NCI-H82 treated with DMSO at 0.1 percent for 48 hours (cell line): ENCODE data around the gene BAG1.

ENCODE experiments used
- DNase-seq: peaks from one replicate; lab custom pipeline; 2025; ENCODE audit not compliant: unreplicated experiment; lab: John Stamatoyannopoulos, UW

The BAG1 gene

DNA sequence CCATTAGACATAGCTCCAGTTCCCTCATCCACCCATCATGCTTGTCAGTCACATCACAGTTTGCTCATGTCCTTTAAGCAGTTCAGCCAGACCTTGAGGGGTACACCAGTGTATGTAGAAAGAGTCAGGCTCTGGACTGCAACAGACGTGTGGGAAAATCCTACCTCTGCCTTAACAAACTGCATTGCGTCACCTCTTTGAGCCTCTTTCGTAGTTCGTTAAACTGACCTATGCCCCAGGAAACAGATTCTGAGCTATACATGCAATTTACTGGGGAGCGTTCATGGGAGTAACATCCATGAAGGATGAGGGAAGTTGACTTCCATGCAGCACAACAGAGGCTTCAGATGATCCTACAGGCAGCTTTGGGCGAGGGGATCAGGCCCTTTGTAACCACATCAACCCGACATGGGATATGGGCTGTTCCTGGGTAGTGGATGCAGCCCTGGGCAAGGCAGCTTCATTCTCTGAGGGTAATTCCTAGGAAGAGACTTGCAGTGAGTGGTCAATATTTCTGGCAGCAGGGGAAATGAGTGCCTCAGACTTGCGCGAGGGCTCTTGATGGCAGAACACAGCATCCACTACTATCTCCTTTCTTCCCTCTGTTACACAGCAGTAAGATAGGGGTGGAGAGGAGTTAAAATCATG is 20.2 kb downstream of the BAG1 start:
- DNase-seq = no peak

DNA sequence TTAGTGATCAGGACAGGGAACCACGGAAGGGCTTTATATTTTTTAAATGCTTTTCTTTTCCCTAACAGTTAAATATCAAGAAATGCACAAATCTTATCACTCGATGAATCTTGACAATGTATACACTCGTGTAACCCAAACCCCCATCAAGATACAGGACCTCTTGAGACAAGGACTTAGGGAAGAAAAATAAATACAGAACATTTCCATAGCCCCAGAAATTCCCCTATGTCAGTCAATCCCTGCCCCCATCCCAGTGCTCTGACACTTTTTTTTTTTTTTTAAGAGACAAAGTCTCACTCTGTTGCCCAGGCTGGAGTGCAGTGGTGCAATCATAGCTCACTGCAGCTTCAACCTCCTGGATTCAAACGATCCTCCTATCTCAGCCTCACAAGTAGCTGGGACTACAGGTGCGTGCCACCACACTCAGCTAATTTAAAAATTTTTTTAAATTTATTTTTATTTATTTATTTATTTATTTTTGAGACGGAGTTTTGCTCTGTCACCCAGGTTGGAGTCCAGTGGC is 21.8 kb downstream of the BAG1 start:
- DNase-seq = no peak

DNA sequence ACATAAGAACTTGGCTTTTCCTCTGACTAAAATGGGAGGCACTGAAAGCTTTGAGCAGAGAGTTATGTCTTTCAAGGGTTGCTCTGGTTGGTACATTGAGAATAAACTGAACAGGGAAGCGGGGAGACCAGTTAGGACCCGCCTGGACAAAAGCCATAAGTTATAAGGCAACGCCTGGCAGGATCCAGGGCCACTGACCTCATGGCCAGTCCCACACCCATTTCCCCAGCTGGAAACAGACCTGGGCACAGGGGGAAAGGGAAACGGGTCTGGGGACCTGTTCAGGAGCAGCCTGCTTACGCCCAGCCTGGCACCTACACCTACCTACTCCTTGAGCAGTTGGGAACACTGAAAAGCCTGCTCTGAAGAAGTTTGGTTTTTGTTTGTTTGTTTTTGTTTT is 23.2 kb downstream of the BAG1 start:
- no peak for DNase-seq

DNA sequence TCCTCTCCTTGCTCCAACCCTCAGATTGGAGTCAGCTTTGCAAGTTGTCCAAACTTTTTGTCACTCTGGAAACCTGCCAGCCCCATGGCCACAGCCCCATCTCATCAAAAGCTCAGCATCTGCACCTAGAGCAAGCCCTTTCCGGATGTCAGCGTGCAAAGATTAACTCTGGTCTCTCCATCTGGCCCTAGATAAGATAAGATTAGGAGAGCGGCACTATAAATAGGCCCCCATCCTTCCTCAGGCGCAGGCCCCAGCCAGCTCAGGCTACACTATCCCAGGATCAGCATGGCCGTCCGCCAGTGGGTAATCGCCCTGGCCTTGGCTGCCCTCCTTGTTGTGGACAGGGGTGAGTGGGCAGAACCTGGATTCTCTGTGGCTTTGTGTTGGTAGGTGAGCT is 24.6 kb downstream of the BAG1 start, which contains the start of gene SPINK4:
Gene SPINK4 (plus strand): TSS at position 247 of the 400 bp plus-strand sequence. CDS start 42 bp downstream, at position 289.
- peak; percentile 92 for DNase-seq

DNA sequence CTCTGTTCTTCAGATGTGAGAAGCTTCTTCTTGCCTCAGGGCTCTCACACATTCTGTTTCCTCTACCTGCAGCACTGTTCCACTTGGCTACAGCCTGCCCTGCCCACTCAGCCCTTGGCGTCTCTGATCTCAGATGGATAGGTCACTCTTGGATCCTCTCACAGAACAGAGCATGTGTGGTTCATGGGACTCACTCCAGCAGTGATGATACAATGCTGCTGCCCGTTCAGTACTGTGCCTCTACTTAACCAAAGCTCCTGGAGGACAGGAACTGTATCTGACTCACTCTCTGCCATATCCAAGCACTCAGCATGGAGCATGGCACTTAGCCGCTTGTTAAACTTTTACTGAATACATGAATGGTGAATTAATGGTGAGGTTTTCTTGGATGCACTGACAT is 27.9 kb downstream of the BAG1 start:
- DNase-seq = no peak

DNA sequence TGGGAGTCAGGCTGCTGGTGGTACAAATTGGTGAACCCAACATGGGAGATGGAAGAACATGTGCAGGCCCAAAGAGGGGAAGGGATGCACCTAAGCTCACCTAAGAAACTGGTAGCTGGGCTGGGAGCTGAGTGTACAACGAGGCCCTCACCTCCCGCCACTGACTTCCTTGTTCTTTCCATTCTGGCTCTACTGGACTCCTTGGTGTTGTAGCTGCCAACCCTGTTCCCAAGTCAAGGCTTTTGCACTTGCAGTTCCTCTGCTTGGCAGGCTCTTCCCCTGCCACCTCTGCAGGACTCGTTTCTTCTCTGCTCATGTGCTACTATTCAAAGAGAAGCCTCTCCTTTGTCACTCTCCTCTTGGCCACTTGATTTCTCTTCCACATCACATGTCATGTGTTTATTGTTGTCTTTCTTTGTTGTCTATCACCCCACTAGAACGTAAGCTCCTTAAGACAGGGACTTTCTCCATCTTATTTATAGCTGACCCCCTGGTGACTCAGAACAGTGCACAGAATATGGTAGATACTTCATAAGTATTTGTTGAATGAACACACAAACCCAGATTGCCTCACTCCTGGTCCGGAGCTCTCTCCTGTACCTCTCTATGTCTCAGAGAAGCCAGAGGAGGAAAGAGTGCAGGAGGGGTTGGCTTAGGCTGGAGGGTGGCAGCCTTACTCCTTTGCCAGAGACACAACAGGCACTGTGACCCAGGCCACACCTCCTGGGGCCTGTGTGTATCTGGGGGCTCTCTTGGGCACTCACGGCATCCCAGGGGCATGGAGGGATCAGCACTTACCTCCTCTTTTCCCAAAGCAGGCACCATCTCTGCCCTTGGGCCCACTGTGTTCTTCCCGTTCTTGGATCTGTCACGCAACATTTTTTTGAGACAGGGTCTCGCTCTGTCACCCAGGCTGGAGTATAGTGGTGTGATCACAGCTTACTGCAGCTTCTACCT is 29.7 kb downstream of the BAG1 start:
- DNase-seq = no peak

DNA sequence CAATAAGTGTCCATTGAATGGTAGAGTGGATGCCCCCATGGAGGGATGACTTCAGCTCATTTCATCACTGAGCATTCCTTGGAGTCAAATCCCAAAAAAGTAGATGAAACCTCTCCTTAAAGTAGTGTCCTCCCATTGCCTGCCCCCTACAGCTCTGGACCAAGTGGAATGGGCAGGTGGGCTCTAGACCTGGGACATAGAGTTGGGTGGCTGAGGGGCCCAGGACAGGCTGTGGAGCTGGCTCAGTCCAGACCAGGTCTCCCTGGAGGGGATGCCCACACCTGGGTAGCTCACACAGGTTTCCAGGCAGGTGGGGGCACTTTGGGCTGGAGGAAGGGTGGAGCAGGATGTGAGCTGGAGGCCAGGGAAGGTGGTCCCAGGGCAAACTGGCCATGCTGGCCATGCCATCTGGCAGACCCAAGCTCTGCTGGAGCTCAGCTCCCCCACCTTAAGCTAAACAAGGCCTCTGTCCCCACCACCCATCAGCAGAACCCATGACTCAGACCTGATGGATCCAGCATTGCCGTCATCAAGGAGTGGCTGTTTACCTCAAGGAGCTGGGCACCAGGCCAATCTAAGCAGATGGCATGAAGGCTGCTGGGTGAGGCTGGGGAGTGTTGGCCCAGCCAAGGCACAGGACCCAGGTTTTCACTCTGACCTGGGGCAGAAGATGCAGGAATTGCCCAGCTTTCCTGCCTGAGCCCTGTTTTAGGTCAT is 30.7 kb downstream of the BAG1 start:
- DNase-seq = no peak

DNA sequence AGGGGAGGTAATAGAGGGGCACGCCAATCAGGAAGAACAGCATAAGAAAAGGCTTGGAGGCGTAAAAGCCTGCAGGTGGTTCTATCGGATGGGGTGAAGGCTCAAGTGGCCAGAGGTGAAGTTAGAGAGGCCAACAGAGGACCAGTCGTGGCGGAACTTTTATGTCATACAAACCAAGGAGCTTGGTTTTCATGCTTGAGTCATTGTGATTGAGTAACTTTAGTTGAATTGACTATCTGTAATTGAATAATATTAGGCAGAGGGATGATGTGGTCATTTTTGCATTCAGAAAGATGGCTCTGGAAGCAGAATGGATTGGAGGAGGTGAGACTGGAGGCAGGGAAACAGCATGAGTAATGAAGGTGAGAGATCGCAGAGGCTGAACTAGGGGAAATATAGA is 31.7 kb downstream of the BAG1 start:
- DNase-seq = no peak

DNA sequence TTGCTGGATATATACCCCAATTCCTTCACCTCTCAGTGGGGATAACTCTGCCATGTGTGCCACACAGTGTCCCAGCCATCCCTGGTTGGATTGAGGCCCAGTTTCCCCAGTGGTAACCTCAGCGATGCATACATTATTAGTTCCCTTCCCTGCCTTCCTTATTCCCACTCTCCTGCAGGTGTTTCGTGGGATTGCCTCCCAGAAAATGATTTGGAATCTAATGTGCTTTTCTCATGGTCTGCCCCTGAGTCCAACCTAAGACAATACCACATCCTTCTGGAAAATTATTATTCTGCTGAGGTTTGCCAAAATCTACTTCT is 32.9 kb downstream of the BAG1 start:
- no peak for DNase-seq

DNA sequence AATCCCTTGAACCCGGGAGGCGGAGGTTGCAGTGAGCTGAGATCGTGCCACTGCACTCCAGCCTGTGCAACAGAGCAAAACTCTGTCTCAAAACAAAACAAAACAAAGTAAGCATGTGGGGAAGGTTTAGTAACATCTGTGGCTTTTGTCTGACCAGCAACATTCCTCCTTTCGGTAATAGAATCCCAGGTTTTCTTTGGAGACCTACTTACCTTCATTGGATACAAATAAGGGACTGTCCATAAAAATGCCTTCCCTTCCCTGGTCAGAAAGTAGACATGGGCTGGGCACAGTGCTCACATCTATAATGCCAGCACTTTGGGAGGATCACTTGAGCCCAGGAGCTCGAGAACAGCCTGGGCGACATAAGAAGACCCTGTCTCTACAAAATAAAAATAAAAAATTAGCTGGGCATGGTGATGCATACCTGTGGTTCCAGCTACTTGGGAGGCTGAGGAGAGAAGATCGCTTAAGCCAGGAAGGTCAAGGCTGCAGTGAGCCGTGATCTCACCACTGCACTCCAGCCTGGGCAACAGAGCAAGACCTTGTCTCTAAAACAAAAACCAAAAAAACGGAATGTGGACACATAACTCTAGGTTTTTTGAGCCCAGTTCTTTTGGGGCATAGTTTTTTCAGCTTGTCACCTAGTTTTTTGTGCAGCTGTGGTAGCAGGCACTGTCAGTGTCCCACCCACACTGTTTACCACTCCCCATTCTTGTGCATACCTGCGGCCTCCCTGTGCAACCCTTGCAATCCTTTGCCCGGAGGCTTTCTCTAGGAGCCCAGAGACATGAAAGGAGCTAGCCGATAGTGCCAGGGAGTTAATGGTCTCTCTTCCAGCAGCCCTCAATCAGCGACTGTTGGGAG is 33.5 kb downstream of the BAG1 start:
- DNase-seq = no peak

DNA sequence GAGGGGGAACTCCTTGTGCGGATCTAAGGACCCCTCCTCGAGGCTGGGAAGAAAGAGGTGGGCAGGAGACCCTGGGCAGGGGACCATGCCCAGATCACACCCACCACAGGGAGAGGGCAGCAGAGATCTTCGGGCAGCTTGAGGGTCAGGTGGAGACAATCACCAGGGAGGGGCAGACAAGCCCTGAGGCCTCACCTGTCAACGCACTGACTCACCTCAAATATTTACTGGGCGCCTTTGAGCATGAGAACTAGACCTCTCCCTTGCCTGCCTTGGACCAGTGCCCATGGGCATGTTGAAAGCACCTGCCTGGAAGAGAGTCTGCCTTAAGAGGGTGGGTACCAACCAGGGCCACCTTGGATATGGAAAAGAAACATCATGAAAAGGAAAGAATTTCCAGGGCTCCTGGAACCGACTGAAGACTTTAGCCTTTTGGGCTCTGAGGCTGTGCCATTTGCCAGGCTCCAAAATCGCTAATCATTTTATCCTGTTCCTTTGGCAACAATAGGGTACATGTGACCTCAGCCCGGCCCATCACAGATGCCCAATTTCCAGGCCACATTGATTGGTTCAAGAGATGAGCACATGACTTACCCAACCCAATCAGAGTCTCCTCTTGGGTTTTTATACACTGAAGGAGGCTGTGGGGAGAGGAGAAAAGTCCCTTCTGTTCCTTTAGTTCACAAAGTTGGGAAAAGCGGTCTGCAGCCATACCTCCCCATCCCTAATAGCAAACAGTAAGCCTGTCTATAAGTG is 35.0 kb downstream of the BAG1 start:
- no peak for DNase-seq

DNA sequence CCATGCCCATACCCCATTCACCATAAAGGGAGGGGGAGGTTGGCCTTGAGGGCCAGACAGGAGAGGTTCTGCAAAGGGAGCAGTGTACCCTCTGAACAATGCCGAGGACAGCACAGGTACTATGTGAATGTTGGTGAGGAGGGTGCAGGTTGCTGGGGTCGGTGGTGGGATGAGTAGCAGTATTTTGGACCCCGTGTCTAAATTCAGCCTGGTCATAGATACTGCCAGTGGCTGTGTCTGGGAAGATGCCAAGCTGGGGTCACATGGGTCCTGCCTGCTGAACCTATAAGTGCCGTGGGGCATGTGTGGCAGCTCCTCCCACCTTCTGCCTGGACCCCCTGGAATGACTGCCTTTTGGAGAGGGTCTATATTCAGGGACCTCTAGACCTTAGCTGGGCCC is 35.9 kb downstream of the BAG1 start:
- no peak for DNase-seq

DNA sequence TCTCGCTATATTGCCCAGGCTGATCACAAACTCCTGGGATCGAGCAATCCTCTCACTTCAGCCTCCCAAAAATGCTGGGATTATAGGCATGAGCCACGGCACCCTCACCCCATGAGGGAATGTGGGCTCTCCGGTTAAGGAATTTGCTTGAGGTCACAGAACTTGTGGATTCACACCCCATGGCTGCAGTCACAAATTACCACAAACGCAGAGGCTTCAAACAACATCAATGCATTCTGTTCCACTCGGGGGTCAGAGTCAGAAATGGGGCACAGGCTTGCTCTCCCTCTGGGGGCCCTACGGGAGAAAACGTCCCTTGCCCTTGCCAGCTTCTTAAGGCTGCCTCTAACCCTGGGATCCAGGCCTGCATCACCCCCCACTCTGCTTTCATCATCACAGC is 36.8 kb downstream of the BAG1 start:
- no peak for DNase-seq

DNA sequence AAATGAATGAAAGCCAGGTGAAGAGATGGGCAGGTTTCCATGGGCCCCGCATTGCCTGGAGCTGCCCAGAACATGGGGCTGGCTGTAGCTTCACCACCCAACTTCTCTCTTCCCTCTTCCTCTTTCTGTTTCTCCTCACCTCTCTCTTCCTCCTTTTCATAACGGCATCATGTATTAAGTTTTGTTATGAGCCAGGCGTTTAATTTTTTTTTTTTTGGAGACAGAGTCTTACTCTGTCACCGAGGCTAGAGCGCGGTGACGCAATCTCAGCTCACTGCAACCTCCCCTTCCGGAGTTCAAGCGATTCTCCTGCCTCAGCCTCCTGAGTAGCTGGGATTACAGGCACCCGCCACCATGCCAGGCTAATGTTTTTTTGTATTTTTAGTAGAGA is 37.5 kb downstream of the BAG1 start:
- DNase-seq = no peak

DNA sequence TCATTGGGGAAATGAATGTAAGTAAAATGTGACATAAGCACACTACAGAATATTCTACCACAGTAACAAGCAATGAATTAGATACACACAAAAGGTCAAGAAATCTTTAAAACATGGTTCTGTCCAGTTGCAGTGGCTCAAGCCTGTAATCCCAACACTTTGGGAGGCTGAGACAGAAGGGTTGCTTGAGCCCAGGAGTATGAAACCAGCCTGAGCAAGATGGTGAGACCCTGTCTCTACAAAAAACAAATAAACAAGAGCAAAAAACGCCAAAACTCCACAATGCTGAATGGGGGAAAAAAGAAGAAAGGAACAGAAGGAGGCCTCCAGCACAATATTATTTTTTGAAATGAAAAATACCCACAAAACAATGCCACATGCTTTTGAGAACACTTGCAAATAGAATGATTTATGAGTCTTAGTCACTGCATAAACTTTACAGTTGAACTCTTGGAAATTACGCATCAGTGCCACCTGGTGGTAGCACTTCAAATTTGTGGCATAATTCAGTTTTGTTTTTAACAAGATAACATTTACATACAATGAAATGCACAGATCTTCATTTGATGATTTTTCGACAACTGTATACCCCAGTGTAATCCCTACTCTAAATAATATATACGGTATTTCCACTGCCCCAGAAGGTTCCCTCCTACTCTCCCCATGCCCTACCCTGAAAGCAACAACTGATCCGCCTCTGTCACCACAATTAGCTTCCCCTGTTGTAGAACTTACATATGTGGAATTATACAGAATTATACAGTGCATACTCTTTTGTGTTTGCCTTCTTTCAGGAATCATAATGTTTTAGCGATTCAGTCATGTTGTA is 39.0 kb downstream of the BAG1 start:
- no peak for DNase-seq

DNA sequence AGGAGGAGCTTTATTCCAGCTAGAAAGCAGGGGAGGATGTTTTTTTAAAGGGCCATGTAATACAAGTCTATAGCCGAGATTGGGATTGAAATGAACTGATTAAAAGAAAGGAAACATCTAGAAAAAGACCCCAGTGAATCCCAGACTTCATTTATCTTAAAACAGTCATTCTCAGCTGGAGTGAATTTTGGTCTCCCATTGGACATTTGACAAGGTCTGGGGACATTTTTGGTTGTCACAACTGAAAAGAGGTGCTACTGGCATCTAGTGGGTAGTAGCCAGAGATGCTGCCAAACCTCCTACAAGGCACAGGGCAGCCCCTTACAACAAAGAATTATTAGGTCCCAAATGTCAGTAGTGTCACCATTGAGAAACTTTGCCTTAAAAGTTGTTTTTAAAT is 40.8 kb downstream of the BAG1 start:
- no peak for DNase-seq

DNA sequence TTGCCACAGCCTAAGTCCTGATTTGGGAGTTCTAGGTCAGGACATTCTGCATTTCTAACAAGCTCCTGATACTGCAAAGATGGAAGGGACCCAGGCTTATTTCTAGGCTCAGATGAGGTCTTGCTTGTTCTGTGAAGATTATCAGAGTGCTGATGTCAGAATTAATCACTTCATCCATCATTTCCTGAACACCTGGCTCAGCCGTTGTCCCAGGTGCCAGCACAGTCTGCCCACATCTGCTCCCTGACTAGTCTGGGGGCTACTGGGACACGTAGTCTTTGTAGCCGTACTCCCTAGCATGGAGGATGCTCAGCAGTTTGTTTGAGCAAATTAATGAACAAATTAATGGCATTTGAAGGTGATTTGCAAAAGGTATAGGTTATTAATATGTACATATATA is 42.5 kb downstream of the BAG1 start:
- peak; percentile 30 for DNase-seq

DNA sequence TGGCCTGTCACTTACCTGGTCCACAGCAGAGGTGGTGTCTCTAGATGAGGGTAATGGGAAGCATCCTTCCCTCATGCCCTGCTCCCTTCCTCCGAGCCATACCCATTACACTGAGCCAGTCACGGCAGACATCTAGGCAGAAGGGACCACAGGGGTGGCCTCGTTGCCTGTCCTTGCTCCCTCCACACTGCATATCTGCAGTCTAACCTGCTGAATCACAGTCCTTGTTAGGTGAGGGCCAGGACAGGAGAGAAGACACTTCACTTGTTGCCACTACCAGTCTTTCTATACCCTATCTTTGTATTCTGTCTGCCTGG is 43.0 kb downstream of the BAG1 start:
- DNase-seq = no peak
